Astrocyte (in vitro differentiated cells and primary cell): ENCODE results near the gene R3HDML.

Experiments
- EZH2 ChIP-seq: IDR thresholded peaks from 2 replicates; pipeline ENCODE4 v1.6.1; 2012; ENCODE audit warnings: mild to moderate bottlenecking, low read length, inconsistent platforms; ENCODE audit not compliant: insufficient read depth
- TF ChIP-seq, protein P1 (sequence below): IDR thresholded peaks from 2 replicates; pipeline ENCODE4 v1.5.1; 2011; ENCODE audit warnings: low read depth, mild to moderate bottlenecking, inconsistent platforms, low read length, moderate library complexity; ENCODE audit not compliant: insufficient read depth

DNA sequence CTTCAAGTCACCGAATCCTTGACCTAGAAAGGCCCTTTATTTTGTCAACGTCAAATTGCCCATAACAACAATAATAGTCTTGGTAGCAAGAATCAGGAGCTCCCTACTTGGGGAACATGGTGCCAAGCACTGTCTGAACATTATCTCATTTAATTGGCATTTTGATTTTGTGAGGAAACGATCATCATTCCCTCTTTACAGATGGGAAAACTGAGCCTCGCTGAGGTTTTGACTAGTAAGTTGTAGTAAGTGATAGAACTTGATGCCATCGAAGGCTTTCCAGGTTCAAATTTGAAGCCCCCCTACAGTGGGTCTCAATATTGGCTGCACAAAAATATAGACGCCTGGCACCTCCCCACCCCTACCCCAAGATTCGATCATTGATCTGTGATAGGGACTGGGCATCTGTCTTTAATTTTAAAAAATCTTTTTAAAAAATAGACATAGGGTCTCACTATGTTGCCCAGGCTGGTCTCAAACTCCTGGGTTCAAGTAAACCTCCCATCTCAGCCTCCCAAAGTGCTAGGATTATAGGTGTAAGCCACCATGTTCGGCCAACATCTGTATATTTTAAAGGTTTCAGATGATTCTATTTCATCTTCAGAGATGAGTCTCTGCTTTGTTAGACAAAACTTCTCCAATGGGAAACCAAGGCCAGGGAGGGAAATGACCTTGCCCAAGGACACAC lies 55.4 kb downstream of the R3HDML start:
- TF ChIP-seq, protein P1, sequence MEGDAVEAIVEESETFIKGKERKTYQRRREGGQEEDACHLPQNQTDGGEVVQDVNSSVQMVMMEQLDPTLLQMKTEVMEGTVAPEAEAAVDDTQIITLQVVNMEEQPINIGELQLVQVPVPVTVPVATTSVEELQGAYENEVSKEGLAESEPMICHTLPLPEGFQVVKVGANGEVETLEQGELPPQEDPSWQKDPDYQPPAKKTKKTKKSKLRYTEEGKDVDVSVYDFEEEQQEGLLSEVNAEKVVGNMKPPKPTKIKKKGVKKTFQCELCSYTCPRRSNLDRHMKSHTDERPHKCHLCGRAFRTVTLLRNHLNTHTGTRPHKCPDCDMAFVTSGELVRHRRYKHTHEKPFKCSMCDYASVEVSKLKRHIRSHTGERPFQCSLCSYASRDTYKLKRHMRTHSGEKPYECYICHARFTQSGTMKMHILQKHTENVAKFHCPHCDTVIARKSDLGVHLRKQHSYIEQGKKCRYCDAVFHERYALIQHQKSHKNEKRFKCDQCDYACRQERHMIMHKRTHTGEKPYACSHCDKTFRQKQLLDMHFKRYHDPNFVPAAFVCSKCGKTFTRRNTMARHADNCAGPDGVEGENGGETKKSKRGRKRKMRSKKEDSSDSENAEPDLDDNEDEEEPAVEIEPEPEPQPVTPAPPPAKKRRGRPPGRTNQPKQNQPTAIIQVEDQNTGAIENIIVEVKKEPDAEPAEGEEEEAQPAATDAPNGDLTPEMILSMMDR: no peak
- no peak for TF ChIP-seq EZH2
